Keratinocyte (primary cell): Measurements from ENCODE around the gene ERVK3-1. TPM values are rescaled to one million over a fixed set of nuclear protein-coding genes. Genes with fewer than 3 reads are reported as not detected.
A peak's percentile ranks its signal among the peaks of the same experiment; 100 is the strongest.

ENCODE experiments used
- DNase-seq: peaks from one replicate; pipeline ENCODE4 v3.0.0-alpha.2; 2011; ENCODE audit warnings: low read depth, missing footprints, low spot score
- FAIRE-seq: peaks from 2 replicates; lab custom pipeline; 2011; peaks lifted over from hg19 to GRCh38; lab: Jason Lieb, UNC
- H2AFZ ChIP-seq: 2 replicates; pipeline ENCODE4 v1.6.0; 2012; ENCODE audit warnings: low read length, control low read depth, inconsistent platforms; ENCODE audit not compliant: control insufficient read depth
- H3K27ac ChIP-seq: 2 replicates; pipeline ENCODE4 v1.5.1; 2011; ENCODE audit warnings: low read length; ENCODE audit not compliant: control insufficient read depth, insufficient read depth
- H3K27me3 ChIP-seq: 3 replicates; pipeline ENCODE4 v1.6.0; 2011; ENCODE audit warnings: low read length; ENCODE audit not compliant: control insufficient read depth, insufficient read depth; ENCODE audit errors: extremely low read depth
- H3K36me3 ChIP-seq, 2 experiments: 2 replicates in 1 of 2; 3 replicates in 1 of 2; pipeline ENCODE4 v1.5.1; 2011; ENCODE audit warnings: low read length in 2 of 2, mild to moderate bottlenecking in 1 of 2; ENCODE audit not compliant: control insufficient read depth in 2 of 2, insufficient read depth in 2 of 2; ENCODE audit errors: extremely low read depth in 1 of 2
- H3K4me1 ChIP-seq: 3 replicates; pipeline ENCODE4 v1.5.1; 2011; ENCODE audit warnings: low read length; ENCODE audit not compliant: control insufficient read depth, insufficient read depth; ENCODE audit errors: extremely low read depth
- H3K4me2 ChIP-seq: 3 replicates; pipeline ENCODE4 v1.6.0; 2011; ENCODE audit warnings: low read depth, low read length; ENCODE audit not compliant: control insufficient read depth, insufficient read depth; ENCODE audit errors: extremely low read depth
- H3K4me3 ChIP-seq, 3 experiments: fragments of 200-600 bp in 1 of 3; sonication (generic) in 1 of 3; 2 replicates in 2 of 3; 3 replicates in 1 of 3; pipeline ENCODE4 v1.5.1; 2011 to 2016; ENCODE audit warnings: low read length in 3 of 3, mild to moderate bottlenecking in 3 of 3, control low read depth in 2 of 3, inconsistent platforms in 1 of 3, low read depth in 1 of 3, mixed read lengths in 1 of 3, mixed run types in 1 of 3, moderate library complexity in 1 of 3; ENCODE audit not compliant: control insufficient read depth in 2 of 3, insufficient read depth in 2 of 3; ENCODE audit errors: extremely low read depth in 1 of 3
- H3K79me2 ChIP-seq: 2 replicates; pipeline ENCODE4 v1.6.0; 2012; ENCODE audit warnings: low read length; ENCODE audit not compliant: control insufficient read depth, insufficient read depth
- H3K9ac ChIP-seq: 3 replicates; pipeline ENCODE4 v1.6.0; 2011; ENCODE audit warnings: low read length; ENCODE audit not compliant: control insufficient read depth, insufficient read depth; ENCODE audit errors: extremely low read depth
- H3K9me1 ChIP-seq: 3 replicates; pipeline ENCODE4 v1.6.0; 2011; ENCODE audit warnings: low read length; ENCODE audit not compliant: control insufficient read depth, insufficient read depth; ENCODE audit errors: extremely low read depth
- H3K9me3 ChIP-seq: 2 replicates; pipeline ENCODE4 v1.5.1; 2012; ENCODE audit warnings: low read depth, low read length; ENCODE audit not compliant: control insufficient read depth
- H4K20me1 ChIP-seq: 3 replicates; pipeline ENCODE4 v1.6.0; 2011; ENCODE audit warnings: low read length; ENCODE audit not compliant: control insufficient read depth, insufficient read depth; ENCODE audit errors: extremely low read depth
- EZH2 ChIP-seq: IDR thresholded peaks from one replicate; pipeline ENCODE4 v1.6.1; 2012; ENCODE audit warnings: inconsistent platforms, mild to moderate bottlenecking, low read length, moderate library complexity
- dilution Hi-C: fragments of 300-500 bp; cut with MboI; formaldehyde crosslinking; loops from one replicate; pipeline ENCODE4 v1.7.0; 2020; ENCODE audit warnings: low sequenced_read_pairs; ENCODE audit not compliant: extremely low pct_ligation_motif_present
- polyA plus RNA-seq, 5 experiments: library from polyadenylated mRNA; depleted of rRNA in 3 of 5; stranded (reverse) in 3 of 5; stranded (forward) in 1 of 5; unstranded in 1 of 5; fragments of >200 nt; gene quantifications; 1 replicate in 1 of 5; 2 replicates in 3 of 5; 3 replicates in 1 of 5; pipeline versions ENCODE4 v1.2.1 to v1.2.3, GENCODE V29; 2011 to 2012; ENCODE audit warnings: missing spikeins in 2 of 5, low read depth in 1 of 5, low replicate concordance in 1 of 5
- TF ChIP-seq, protein P1 (sequence below), 3 experiments: IDR thresholded peaks in 1 of 3; conservative IDR thresholded peaks in 1 of 3; optimal IDR thresholded peaks in 1 of 3; 2 replicates in 2 of 3; 3 replicates in 1 of 3; pipeline versions ENCODE3 to v1.5.1; 2011; ENCODE audit warnings: low read length in 3 of 3, mild to moderate bottlenecking in 3 of 3, moderate library complexity in 2 of 3, control low read depth in 1 of 3, inconsistent platforms in 1 of 3; ENCODE audit not compliant: insufficient read depth in 2 of 3; ENCODE audit errors: extremely low read depth in 1 of 3

The ERVK3-1 gene
- polyA plus RNA-seq, 1 donor (not counting 4 experiments of a cell fraction or from before 2014, with no cell fraction given), result 48.6 TPM

DNA sequence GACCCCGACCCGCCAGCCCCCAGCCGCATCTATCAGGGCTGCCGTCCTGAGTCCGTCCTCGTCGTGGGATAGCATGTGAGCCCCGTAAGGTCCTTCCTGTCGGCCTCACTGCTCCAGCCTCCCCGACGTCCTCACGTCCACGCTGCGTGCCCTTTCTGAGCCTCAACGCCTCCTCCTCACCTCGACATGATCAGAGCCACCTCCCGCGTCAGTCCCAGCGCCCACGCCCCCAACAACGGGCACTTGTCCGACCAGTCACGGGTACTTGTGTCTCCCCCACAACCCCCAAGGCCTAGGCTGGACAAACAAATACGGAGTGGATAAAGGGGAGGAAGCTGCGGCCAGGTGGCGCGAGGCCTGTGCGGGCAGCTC lies 56.7 kb downstream of the ERVK3-1 start:
- Histone ChIP-seq H3K27me3 (peaks cover 3% of the 10 kb centered on the region), H3K27ac (peak overlapping the region; percentile 95), H3K4me1 (peaks cover 7% of the 10 kb centered on the region), H3K4me3 (peak overlapping the region; percentile 65 to 92 (median 81)), H2AFZ (peak overlapping the region; percentile 98), H4K20me1 (no peaks in the 10 kb centered on the region), H3K4me2 (peak overlapping the region; percentile 90), H3K9me1 (no peaks in the 10 kb centered on the region), H3K79me2 (no peaks in the 10 kb centered on the region), H3K9me3 (no peaks in the 10 kb centered on the region), H3K9ac (peak overlapping the region; percentile 92), H3K36me3 (no peaks in the 10 kb centered on the region)
- FAIRE-seq (no peak), DNase-seq (no peak)
- dilution Hi-C loops, result no loop called here
- TF ChIP-seq EZH2, result no peak
- TF ChIP-seq, protein P1, sequence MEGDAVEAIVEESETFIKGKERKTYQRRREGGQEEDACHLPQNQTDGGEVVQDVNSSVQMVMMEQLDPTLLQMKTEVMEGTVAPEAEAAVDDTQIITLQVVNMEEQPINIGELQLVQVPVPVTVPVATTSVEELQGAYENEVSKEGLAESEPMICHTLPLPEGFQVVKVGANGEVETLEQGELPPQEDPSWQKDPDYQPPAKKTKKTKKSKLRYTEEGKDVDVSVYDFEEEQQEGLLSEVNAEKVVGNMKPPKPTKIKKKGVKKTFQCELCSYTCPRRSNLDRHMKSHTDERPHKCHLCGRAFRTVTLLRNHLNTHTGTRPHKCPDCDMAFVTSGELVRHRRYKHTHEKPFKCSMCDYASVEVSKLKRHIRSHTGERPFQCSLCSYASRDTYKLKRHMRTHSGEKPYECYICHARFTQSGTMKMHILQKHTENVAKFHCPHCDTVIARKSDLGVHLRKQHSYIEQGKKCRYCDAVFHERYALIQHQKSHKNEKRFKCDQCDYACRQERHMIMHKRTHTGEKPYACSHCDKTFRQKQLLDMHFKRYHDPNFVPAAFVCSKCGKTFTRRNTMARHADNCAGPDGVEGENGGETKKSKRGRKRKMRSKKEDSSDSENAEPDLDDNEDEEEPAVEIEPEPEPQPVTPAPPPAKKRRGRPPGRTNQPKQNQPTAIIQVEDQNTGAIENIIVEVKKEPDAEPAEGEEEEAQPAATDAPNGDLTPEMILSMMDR (optimal IDR thresholded peaks at IDR 0.05 in 1 of 3, IDR thresholded peaks at IDR 0.05 in 1 of 3, conservative IDR thresholded peaks at IDR 0.05 in 1 of 3; ENCODE audit: extremely low read depth in 1 of 3, insufficient read depth in 2 of 3, low read length in 3 of 3), result no peak

DNA sequence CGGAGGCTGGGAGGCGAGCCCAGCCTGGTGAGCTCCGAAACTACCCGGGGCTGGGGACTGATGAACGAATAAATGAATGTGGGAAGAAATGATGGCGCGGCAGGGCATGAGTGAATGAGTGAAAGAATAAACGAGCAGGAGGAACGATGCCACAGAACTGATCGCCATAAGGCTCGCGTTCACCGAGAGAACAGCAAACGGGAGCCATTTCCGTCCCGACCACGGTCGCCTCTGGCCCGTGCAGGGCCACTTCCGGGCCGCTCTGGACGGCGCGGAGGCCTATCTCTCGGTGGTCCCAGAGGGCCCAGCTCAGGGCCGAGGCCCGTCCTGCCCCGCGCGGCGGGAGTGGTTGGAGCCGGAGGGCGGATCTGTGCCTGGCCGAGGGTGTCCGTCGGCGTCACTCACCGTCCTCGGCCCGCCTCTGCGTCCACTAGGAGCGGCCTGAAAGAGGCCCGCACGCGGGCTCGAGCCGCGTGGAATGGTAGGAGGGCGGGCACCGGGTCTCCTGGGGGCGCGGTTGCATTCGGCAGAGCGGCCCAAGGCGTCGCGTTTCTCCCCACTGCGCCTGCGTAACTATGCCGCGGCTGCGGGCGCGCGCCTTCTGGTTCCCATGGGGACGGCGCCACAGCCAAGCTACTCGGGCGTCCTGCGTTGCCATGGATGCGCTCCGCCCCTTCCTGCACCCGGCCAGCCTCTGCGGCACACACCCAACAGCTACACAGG lies 57.3 kb downstream of the ERVK3-1 start, which contains the start of gene ZNF497:
ZNF497 (minus strand) TSS at position 480 of the 723 bp plus-strand sequence. CDS start 5,116 bp downstream, outside the sequence.
- Histone ChIP-seq H3K4me1 (peaks cover 7% of the 10 kb centered on the region), H3K9me1 (no peaks in the 10 kb centered on the region), H3K27me3 (no peaks in the 10 kb centered on the region), H3K36me3 (no peaks in the 10 kb centered on the region), H3K79me2 (no peaks in the 10 kb centered on the region), H3K9me3 (no peaks in the 10 kb centered on the region), H4K20me1 (no peaks in the 10 kb centered on the region), H3K27ac (peak within 1 kb of the TSS; percentile 95), H3K4me3 (peak within 1 kb of the TSS; percentile 65 to 92 (median 81)), H3K9ac (peak within 1 kb of the TSS; percentile 92), H3K4me2 (peak within 1 kb of the TSS; percentile 90), H2AFZ (peak within 1 kb of the TSS; percentile 98)
- peak; percentile 82 for FAIRE-seq
- TF ChIP-seq EZH2, result no peak
- TF ChIP-seq, protein P1 (optimal IDR thresholded peaks at IDR 0.05 in 1 of 3, IDR thresholded peaks at IDR 0.05 in 1 of 3, conservative IDR thresholded peaks at IDR 0.05 in 1 of 3; ENCODE audit: extremely low read depth in 1 of 3, insufficient read depth in 2 of 3, low read length in 3 of 3), result peak in 1 of 3 experiments; percentile 3
- peak; percentile 85 for DNase-seq
- dilution Hi-C loops, result no loop called here
